Upper lobe of right lung (tissue), 1 donor: ENCODE data around the gene GP9. TPM values are rescaled to one million over a fixed set of nuclear protein-coding genes. Genes with fewer than 3 reads are reported as not detected.

Experiments
- ATAC-seq: fragments of 200-7000 bp; cut with Tn5 transposase; one replicate; pipeline ENCODE4 v1.9.1; 2020; ENCODE audit warnings: mild to moderate bottlenecking, moderate library complexity
- DNase-seq: peaks from one replicate; pipeline ENCODE4 v3.0.0-alpha.2; 2020
- H3K27ac ChIP-seq: fragments of 200-600 bp; one replicate; pipeline ENCODE4 v1.8.0; 2022
- H3K27me3 ChIP-seq: fragments of 200-600 bp; one replicate; pipeline ENCODE4 v1.8.0; 2022; ENCODE audit warnings: mild to moderate bottlenecking
- H3K36me3 ChIP-seq: fragments of 200-600 bp; one replicate; pipeline ENCODE4 v1.8.0; 2022
- H3K4me1 ChIP-seq: fragments of 200-600 bp; one replicate; pipeline ENCODE4 v1.8.0; 2022
- H3K4me3 ChIP-seq: fragments of 200-600 bp; one replicate; pipeline ENCODE4 v1.8.0; 2022; ENCODE audit warnings: mild to moderate bottlenecking
- H3K9me3 ChIP-seq: fragments of 200-600 bp; one replicate; pipeline ENCODE4 v1.8.0; 2022
- intact Hi-C: fragments of 100-400 bp; cut with DNase I; formaldehyde crosslinking; loops from one replicate; pipeline ENCODE4 v1.11.0; 2022
- total RNA-seq: library from RNA; stranded (reverse); fragmentation: NEBNext Ultra II Directional; extraction: Animal tissue kit (Norgen Biotek cat#: 25700); gene quantifications from one replicate; pipeline ENCODE4 v1.2.1, GENCODE V29; 2021
- TF ChIP-seq, protein P1 (sequence below): fragments of 200-600 bp; IDR thresholded peaks from one replicate; pipeline ENCODE4 v1.8.0; 2022; ENCODE audit warnings: antibody characterized with exemption
- donor health status: DM: no; HTN: yes; CAD: no; lungs with severe emphysema.

Gene GP9
- total RNA-seq, 1 donor from 2014 or later: 1.2 TPM

- intact Hi-C loops: no loop called here
- TF ChIP-seq, protein P1, sequence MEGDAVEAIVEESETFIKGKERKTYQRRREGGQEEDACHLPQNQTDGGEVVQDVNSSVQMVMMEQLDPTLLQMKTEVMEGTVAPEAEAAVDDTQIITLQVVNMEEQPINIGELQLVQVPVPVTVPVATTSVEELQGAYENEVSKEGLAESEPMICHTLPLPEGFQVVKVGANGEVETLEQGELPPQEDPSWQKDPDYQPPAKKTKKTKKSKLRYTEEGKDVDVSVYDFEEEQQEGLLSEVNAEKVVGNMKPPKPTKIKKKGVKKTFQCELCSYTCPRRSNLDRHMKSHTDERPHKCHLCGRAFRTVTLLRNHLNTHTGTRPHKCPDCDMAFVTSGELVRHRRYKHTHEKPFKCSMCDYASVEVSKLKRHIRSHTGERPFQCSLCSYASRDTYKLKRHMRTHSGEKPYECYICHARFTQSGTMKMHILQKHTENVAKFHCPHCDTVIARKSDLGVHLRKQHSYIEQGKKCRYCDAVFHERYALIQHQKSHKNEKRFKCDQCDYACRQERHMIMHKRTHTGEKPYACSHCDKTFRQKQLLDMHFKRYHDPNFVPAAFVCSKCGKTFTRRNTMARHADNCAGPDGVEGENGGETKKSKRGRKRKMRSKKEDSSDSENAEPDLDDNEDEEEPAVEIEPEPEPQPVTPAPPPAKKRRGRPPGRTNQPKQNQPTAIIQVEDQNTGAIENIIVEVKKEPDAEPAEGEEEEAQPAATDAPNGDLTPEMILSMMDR: no peak
- peaks cover 10% of the 10 kb centered on the region for H3K4me1 ChIP-seq
- no peaks in the 10 kb centered on the region for H3K36me3 ChIP-seq
- no peak overlapping the region for H3K4me3 ChIP-seq
- DNase-seq: no peak
- H3K27me3 ChIP-seq: no peaks in the 10 kb centered on the region
- no peaks in the 10 kb centered on the region for H3K9me3 ChIP-seq
- ATAC-seq: no peak
- no peak overlapping the region for H3K27ac ChIP-seq
These were observed 1.1 kb upstream of the GP9 start for GRCh38 chr3:129059311-129059958.

- intact Hi-C loops: no loop called here
- no peaks in the 10 kb centered on the region for H3K9me3 ChIP-seq
- ATAC-seq (no peak), DNase-seq (no peak)
- TF ChIP-seq, protein P1: no peak
- H3K27ac ChIP-seq: no peak overlapping the region
- no peaks in the 10 kb centered on the region for H3K27me3 ChIP-seq
- peaks cover 6% of the 10 kb centered on the region for H3K4me1 ChIP-seq
- H3K36me3 ChIP-seq: no peaks in the 10 kb centered on the region
- H3K4me3 ChIP-seq: no peak overlapping the region
These were observed 676 bp downstream of the GP9 start for GRCh38 chr3:129061023-129061887.

DNA sequence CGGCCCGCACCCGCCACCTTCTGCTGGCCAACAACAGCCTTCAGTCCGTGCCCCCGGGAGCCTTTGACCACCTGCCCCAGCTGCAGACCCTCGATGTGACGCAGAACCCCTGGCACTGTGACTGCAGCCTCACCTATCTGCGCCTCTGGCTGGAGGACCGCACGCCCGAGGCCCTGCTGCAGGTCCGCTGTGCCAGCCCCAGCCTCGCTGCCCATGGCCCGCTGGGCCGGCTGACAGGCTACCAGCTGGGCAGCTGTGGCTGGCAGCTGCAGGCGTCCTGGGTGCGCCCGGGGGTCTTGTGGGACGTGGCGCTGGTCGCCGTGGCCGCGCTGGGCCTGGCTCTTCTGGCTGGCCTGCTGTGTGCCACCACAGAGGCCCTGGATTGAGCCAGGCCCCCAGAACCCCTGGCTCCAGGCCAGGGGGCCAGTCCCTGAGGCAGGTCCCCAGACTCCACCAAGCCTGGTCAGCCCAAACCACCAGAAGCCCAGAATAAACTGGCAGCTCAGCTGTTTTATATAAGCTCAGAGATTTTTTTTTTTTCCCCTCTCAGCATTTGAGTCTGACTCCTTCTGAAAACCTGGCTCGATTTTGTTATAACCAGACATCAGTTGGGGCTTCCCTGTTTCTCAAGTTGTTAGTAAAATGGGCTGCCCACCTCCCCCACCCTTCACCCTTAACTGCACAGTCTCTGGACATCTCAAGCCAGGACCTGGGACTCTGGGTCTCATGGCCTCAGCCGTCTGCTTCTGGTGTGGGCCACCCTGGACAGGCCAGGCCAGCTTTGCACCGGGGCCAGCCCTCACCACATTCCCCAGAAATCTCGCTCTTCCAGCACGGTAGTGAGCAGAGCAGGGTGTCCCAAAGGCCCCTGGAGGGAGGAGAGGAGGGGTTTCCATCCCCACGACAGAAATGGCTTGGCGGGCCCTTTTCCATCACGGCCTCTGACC lies 1.6 kb downstream of the GP9 start:
- TF ChIP-seq, protein P1: no peak
- H3K27me3 ChIP-seq: no peaks in the 10 kb centered on the region
- DNase-seq: no peak
- no peaks in the 10 kb centered on the region for H3K36me3 ChIP-seq
- peaks cover 6% of the 10 kb centered on the region for H3K4me1 ChIP-seq
- no peak for ATAC-seq
- H3K4me3 ChIP-seq: no peak overlapping the region
- intact Hi-C loops: no loop called here
- no peaks in the 10 kb centered on the region for H3K9me3 ChIP-seq
- no peak overlapping the region for H3K27ac ChIP-seq

- ATAC-seq (no peak), DNase-seq (no peak)
- peaks cover 6% of the 10 kb centered on the region for H3K4me1 ChIP-seq
- H3K27ac ChIP-seq: no peak overlapping the region
- TF ChIP-seq, protein P1: no peak
- H3K9me3 ChIP-seq: no peaks in the 10 kb centered on the region
- intact Hi-C loops: no loop called here
- H3K27me3 ChIP-seq: no peaks in the 10 kb centered on the region
- no peak overlapping the region for H3K4me3 ChIP-seq
- H3K36me3 ChIP-seq: no peaks in the 10 kb centered on the region
These were observed 2.6 kb downstream of the GP9 start for GRCh38 chr3:129063091-129063640.

DNA sequence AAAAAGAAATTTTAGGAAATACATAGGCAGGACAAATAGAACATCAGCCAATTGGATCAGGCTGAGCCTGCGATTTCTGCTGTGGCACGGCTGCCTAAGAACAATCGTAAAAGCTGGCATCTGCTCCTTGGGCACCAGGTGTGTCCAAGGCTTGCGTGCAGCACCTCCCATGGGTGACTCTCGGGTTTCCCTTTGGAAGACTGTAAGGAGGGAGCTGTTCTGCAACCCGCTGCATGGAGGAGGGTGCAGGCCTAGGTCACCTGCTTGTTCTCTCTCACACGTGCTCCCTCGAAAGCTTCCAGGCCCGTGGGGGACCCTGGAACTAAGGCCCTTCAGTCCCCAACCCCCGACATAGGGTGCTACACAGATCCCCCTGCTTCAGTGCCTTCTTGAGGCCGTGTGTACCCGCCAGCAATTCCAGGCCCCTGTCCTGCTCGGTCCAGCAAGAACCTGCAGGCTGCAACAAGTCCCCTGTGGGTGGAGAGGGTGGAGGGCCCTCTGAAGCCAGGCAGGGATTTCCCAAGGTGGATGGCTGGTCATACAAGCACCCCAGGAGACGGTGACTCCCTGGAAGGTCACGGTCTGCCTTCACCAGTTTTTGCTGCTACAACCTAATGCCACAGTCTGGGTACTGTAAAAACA lies 3.4 kb downstream of the GP9 start:
- no peaks in the 10 kb centered on the region for H3K36me3 ChIP-seq
- DNase-seq: no peak
- peaks cover 4% of the 10 kb centered on the region for H3K4me1 ChIP-seq
- intact Hi-C loops: no loop called here
- ATAC-seq: no peak
- no peaks in the 10 kb centered on the region for H3K9me3 ChIP-seq
- no peak overlapping the region for H3K4me3 ChIP-seq
- no peaks in the 10 kb centered on the region for H3K27me3 ChIP-seq
- H3K27ac ChIP-seq: no peak overlapping the region
- TF ChIP-seq, protein P1: no peak
